Middle frontal gyrus (tissue), 1 donor: ENCODE measurements around the gene SUPT7L.
"Not testable (repeated sequence)": the region's sequence is repeated elsewhere in the genome, so short reads cannot be mapped to it uniquely, and the experiment has no call there.

Source experiments
- DNase-seq: peaks from one replicate; pipeline ENCODE4 v3.0.0-alpha.2; 2015; ENCODE audit warnings: low spot score; ENCODE audit errors: extremely low spot score

Gene SUPT7L

DNA sequence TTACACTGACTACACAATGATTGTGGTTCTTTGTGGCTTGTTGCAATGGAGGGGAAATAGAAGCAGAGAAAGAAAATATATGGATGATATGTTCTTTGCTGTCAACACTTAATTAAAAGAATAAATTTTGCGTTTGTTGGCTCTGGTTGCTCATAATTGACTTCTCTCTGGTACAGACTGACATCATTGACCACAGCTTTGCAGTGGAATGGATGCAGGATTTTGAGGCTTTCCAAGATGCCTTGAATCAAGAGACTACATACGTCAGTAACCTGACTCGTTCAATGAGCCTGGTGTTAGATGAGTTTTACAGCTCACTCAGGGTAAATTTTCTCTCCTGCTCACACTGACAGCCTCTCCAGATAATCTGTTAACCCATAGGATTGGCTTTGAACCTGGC lies 24.7 kb downstream of the SUPT7L start:
- no peak for DNase-seq

GRCh38 chr2:27638037-27638637 lies 25.3 kb downstream of the SUPT7L start:
- DNase-seq = no peak

DNA sequence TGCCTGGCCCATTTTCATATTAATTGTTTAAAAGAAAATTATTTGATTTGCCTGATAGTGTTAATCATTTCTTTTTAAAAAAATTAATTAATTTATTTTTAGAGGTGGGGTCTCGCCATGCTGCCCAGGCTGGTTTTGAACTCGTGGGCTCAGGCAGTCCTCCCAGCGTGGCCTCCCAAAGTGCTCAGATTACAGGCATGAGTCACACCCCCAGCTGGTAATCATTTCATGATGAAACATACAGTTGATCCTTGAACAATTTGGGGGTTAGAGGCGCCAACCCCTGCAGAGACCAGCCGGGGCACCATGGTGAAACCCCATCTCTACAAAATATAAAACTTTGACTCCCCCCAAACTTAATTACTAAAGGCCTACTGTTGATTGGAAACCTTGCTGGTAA lies 26.6 kb downstream of the SUPT7L start:
- DNase-seq = no peak

GRCh38 chr2:27634291-27634690 lies 29.1 kb downstream of the SUPT7L start:
- no peak for DNase-seq

DNA sequence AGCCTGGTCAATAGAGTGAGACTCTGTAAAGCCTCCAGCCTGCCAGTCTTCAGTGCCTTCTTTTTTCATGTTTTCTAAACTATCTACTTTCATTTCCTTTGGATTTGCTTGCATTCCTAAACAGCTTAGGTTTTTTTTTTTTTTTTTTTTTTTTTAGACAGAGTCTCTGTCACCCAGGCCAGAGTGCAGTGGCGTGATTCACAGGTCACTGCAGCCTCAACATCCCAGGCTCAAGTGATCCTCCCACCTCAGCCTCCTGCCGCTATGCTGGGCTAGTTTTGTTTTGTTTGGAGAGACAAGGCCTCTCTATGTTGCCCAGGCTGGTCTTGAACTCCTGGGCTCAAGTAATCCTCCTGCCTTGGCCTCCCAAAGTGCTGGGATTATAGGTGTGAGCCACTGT lies 33.2 kb downstream of the SUPT7L start:
- DNase-seq = not testable (repeated sequence)

GRCh38 chr2:27628767-27629709 lies 34.4 kb downstream of the SUPT7L start, which contains the start of the genes CCDC121 and GPN1:
TSS of gene CCDC121 (minus strand) at chr2:27629012. CDS start at chr2:27627799, 1,213 bp downstream.
TSS of gene GPN1 (plus strand) at chr2:27629050. CDS start at chr2:27629059, 9 bp downstream.
- peak; percentile 71 for DNase-seq

DNA sequence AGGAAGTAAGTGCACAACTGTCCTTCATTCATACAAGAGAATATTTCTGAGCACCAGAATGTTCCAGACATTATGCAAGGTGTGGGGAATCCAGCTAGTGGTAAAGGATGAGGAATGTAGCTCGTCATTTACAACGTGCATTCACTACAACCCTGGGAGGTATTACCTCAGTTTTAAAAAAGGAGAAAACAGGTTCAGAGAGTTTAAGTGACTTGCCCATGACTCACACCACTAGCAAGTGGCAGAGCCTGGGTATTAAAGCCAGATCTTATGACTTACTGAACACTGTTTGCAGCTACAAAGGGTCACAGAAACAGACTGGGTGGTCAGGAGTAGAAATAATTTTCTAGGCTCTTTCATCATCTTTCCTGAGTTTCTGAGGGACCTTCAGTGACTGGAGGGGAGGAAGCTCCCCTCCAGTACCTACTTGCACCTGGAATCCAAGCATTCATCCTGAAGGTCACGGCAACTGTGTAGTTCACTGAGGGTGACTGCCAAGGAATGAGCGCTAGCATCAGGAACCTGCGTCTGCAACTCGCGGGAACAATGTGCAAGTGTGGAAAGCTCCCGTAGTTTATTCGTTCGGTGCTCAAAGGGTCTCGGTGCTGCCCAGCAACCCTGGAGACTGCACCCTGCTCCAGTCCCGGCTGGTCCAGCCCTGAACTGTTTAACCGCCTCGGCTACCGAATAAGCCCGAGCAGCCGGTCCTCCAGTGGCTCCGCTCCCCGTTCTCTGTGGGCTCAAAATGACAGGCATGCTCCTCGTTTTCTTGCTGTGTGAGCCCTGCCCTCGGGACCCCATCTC lies 35.2 kb downstream of the SUPT7L start:
- no peak for DNase-seq

DNA sequence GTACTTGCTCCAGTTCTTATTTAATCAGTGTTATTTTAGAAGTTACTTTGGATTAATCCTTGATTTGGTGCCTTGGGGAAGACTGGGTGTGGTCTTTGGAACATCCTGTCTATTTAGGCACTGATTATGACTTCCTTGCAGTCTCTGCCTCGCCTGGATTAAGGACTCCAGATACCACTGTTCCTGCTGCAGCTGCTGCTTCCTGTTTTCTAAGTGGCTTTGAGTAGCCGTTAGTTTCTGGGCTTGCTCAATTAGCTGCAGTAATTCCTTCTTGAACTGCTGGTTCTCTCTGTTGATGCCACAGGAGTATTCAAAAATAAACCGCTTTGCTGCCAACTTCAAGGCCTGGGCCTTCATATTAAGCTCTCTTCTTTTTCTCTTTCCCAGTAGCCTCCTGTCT lies 36.5 kb downstream of the SUPT7L start:
- not testable (repeated sequence) for DNase-seq

GRCh38 chr2:27626323-27626722 lies 37.1 kb downstream of the SUPT7L start:
- not testable (repeated sequence) for DNase-seq

DNA sequence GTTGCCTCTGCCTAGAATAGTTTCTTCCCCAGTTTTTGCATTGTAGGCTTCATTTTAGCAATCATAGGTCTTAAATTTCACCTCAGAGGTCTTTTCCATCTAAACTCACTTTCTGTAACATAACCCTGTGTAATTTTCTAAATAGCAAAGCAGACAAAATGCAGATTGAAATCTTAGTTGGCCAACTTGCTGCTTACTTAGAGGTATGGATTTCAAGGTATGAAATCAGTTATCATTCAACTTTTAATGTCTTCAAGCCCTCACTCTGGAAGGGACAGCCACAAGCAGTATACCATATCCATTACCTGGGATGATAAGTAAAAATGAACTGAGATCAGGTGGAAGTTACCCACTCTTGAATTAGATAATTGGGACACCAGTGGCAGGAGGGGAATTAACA lies 38.5 kb downstream of the SUPT7L start:
- no peak for DNase-seq

DNA sequence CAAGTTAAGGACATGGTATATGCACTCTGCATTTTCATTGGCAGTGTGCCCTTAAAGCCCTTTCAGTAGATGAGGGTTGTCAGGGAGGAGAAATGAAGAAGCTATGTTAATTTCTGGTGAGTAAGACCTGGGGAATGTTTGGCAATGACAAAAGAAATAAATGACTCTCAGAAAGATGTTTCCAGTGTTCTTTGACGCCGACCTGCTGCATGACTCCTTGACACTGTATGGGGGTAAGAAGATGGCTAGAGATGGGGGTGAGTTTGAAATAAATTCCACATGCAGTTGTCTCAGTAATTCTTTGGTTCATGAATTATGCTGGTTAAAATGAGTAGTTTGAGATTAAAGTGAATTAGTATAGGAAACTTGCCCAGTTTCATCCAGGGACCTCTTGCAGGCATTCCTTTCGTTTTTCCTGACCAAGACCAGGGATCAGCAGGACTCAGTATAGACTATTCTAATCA lies 40.5 kb downstream of the SUPT7L start:
- DNase-seq = no peak

GRCh38 chr2:27621524-27621923 lies 41.9 kb downstream of the SUPT7L start:
- DNase-seq = no peak

- no peak for DNase-seq
These were observed 48.1 kb downstream of the SUPT7L start for GRCh38 chr2:27615316-27615715.

DNA sequence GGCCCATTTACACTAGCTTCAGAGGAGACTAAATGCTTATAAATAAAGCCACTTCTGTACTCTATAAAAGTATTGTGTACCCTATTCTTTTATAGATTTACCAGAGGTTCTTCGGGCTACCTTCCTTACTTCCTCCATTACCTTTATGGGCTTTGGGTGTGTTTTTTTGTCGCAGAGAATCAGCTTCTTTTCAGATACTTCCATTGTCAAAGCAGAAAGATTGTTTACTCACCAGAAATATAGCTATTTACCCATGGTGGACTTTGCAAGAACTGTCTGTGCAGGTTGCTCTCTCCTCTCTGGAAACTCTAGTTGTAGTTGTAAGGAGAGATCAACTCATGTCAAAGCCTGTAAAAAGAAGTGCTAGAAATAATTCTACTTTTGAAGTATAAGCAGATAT lies 49.4 kb downstream of the SUPT7L start:
- no peak for DNase-seq

DNA sequence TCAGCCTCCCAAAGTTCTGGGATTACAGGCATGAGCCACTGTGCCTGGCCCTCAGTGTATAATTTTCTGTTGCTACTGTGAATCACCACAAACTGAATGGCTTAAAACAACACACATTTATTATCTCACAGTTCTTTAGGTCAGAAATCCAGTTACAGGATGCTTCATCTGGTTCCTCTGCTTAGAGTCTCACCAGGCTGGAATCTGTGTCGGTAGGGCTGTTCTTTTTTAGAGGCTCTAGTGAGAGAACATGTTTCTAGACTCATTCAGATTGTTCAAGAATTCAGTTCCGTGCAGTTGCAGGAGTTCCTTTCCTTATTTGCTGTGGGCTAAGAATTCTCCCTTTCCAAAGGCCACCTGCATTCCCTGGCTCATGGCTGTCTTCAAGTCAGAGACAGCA lies 56.8 kb downstream of the SUPT7L start:
- no peak for DNase-seq
